Mesendoderm (in vitro differentiated cells): ENCODE measurements around the gene RPS2. TPM values are rescaled to one million over a fixed set of nuclear protein-coding genes. Genes with fewer than 3 reads are reported as not detected.

ENCODE experiments used
- DNase-seq: peaks from one replicate; pipeline ENCODE4 v3.0.0; 2013
- H2AK5ac ChIP-seq: 2 replicates; pipeline ENCODE4 v1.6.1; 2013; ENCODE audit warnings: low read length, inconsistent platforms
- H2BK120ac ChIP-seq: 2 replicates; pipeline ENCODE4 v1.6.1; 2013; ENCODE audit warnings: low read depth, mild to moderate bottlenecking, low read length, moderate library complexity, mixed read lengths
- H2BK15ac ChIP-seq: replicated peaks from 2 replicates; pipeline ENCODE4 v1.6.1; 2013; ENCODE audit warnings: low read depth, mild to moderate bottlenecking, moderate library complexity
- H2BK5ac ChIP-seq: 2 replicates; pipeline ENCODE4 v1.6.1; 2013; ENCODE audit warnings: low read length, inconsistent platforms
- H3K18ac ChIP-seq: 2 replicates; pipeline ENCODE4 v1.6.1; 2013; ENCODE audit warnings: mild to moderate bottlenecking, low read length, mixed read lengths
- H3K23ac ChIP-seq: one replicate; pipeline ENCODE4 v1.6.1; 2013; ENCODE audit warnings: low read length
- H3K27ac ChIP-seq: 2 replicates; pipeline ENCODE4 v1.5.1; 2013; ENCODE audit warnings: low read depth, mild to moderate bottlenecking, inconsistent platforms, low read length, moderate library complexity
- H3K27me3 ChIP-seq: 2 replicates; pipeline ENCODE4 v1.6.1; 2013; ENCODE audit warnings: low read length, control low read depth, mild to moderate bottlenecking, inconsistent platforms; ENCODE audit not compliant: insufficient read depth, poor library complexity
- H3K36me3 ChIP-seq: 2 replicates; pipeline ENCODE4 v1.6.1; 2013; ENCODE audit warnings: low read length, inconsistent platforms; ENCODE audit not compliant: control insufficient read depth, insufficient read depth
- H3K4ac ChIP-seq: one replicate; pipeline ENCODE4 v1.6.1; 2013; ENCODE audit warnings: low read depth, mild to moderate bottlenecking, low read length, moderate library complexity
- H3K4me1 ChIP-seq: 2 replicates; pipeline ENCODE4 v1.6.1; 2013; ENCODE audit warnings: low read depth, low read length, inconsistent platforms; ENCODE audit not compliant: control insufficient read depth
- H3K4me2 ChIP-seq: 2 replicates; pipeline ENCODE4 v1.6.1; 2013; ENCODE audit warnings: low read length
- H3K4me3 ChIP-seq: 2 replicates; pipeline ENCODE4 v1.5.1; 2013; ENCODE audit warnings: mild to moderate bottlenecking, low read length
- H3K56ac ChIP-seq: one replicate; pipeline ENCODE4 v1.6.1; 2013; ENCODE audit warnings: low read length
- H3K79me1 ChIP-seq: 2 replicates; pipeline ENCODE4 v1.6.1; 2013; ENCODE audit warnings: low read length, inconsistent platforms
- H3K79me2 ChIP-seq: 2 replicates; pipeline ENCODE4 v1.6.1; 2013; ENCODE audit warnings: mild to moderate bottlenecking, low read length; ENCODE audit not compliant: control insufficient read depth, insufficient read depth
- H3K9ac ChIP-seq: 2 replicates; pipeline ENCODE4 v1.6.1; 2013; ENCODE audit warnings: low read length, inconsistent platforms
- H4K5ac ChIP-seq: one replicate; pipeline ENCODE4 v1.6.1; 2013; ENCODE audit warnings: low read length
- H4K8ac ChIP-seq: one replicate; pipeline ENCODE4 v1.6.1; 2013; ENCODE audit warnings: low read depth, mild to moderate bottlenecking, control low read depth, low read length, moderate library complexity
- WGBS: extraction: QIAGEN DNeasy Blood & Tissue Kit; methylation state at CpG from one replicate; pipeline ENCODE4 v1.1.7; 2013; ENCODE audit warnings: low lambda C conversion rate, missing lambda C conversion rate; ENCODE audit not compliant: insufficient coverage; ENCODE audit errors: extremely low coverage; 5-methylcytosine and 5-hydroxymethylcytosine counted together
- small RNA-seq: library from polyadenylated mRNA; stranded (forward); fragments of <200 nt; extraction: miRNeasy Mini kit (QIAGEN cat#:217004); gene quantifications from one replicate; pipeline ENCODE3, GENCODE V24; 2013; ENCODE audit not compliant: insufficient read depth

Gene RPS2

DNA sequence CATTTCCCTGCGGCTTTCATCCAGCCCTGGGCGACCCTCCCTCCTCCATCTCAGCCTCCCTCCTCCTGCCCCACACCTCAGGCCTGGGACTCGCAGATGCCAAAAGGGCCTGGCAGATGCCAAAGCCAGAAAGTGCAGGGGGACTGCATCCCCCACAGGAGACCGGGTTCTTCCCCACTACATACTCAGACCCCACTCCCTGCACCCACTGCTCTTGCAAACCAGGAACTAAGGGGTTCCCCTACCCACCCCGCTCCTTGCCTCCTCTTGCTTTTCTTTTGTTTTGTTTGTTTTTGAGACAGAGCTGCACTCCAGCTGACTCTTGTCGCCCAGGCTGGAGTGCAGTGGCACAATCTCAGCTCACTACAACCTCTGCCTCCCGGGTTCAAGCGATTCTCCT lies 49.6 kb downstream of the RPS2 start:
- Histone ChIP-seq H3K79me1 (no peaks in the 10 kb centered on the region), H3K4me3 (no peak overlapping the region), H4K5ac (no peak overlapping the region), H3K4me1 (no peaks in the 10 kb centered on the region), H3K27ac (no peak overlapping the region), H3K56ac (no peak overlapping the region), H3K79me2 (no peaks in the 10 kb centered on the region), H2AK5ac (no peak overlapping the region), H2BK120ac (no peak overlapping the region), H2BK15ac (no peak overlapping the region), H3K18ac (no peak overlapping the region), H4K8ac (no peak overlapping the region), H3K4ac (no peak overlapping the region), H3K9ac (no peak overlapping the region), H3K36me3 (no peaks in the 10 kb centered on the region), H2BK5ac (no peak overlapping the region), H3K4me2 (no peak overlapping the region), H3K23ac (no peak overlapping the region), H3K27me3 (peaks cover 28% of the 10 kb centered on the region)
- no CpG with 5 or more reads among the region's 8 CpGs for WGBS
- DNase-seq = no peak

DNA sequence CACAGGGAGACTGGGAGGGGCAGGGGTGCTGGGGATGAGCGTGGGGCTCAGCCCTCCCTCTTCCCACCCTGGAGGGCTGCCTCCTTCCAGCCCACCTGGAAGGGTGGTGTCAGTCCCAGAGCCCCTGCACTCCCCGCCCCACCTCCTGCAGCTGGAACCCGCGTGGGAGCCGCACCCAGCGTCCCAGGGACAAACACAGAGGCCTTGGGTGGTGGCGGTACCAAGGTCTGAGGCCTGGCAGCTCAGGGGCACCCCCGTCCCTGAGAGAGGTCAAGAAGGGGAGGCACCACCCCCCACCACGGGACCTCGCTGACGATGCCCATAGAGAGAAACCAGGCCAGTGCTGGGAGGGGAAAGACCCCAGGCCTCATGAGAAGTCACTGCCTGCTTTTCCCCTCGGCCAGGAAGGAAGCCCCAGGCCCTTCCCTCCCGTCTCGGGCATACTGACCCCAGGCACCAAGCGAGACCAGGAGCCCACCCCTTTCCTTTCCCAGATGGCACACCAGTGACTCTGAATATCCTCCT lies 50.5 kb downstream of the RPS2 start:
- no peak overlapping the region for H4K5ac ChIP-seq
- no peaks in the 10 kb centered on the region for H3K79me1 ChIP-seq
- no peak for DNase-seq
- no peak overlapping the region for H3K4me2 ChIP-seq
- no peak overlapping the region for H3K4ac ChIP-seq
- no peak overlapping the region for H2BK15ac ChIP-seq
- H3K36me3 ChIP-seq = no peaks in the 10 kb centered on the region
- no peak overlapping the region for H4K8ac ChIP-seq
- H2AK5ac ChIP-seq = no peak overlapping the region
- H2BK5ac ChIP-seq = no peak overlapping the region
- H3K56ac ChIP-seq = no peak overlapping the region
- no peak overlapping the region for H3K27ac ChIP-seq
- no peak overlapping the region for H3K9ac ChIP-seq
- no CpG with 5 or more reads among the region's 15 CpGs for WGBS
- no peaks in the 10 kb centered on the region for H3K4me1 ChIP-seq
- H3K18ac ChIP-seq = no peak overlapping the region
- peaks cover 21% of the 10 kb centered on the region for H3K27me3 ChIP-seq
- no peak overlapping the region for H3K4me3 ChIP-seq
- no peak overlapping the region for H3K23ac ChIP-seq
- no peaks in the 10 kb centered on the region for H3K79me2 ChIP-seq
- no peak overlapping the region for H2BK120ac ChIP-seq

DNA sequence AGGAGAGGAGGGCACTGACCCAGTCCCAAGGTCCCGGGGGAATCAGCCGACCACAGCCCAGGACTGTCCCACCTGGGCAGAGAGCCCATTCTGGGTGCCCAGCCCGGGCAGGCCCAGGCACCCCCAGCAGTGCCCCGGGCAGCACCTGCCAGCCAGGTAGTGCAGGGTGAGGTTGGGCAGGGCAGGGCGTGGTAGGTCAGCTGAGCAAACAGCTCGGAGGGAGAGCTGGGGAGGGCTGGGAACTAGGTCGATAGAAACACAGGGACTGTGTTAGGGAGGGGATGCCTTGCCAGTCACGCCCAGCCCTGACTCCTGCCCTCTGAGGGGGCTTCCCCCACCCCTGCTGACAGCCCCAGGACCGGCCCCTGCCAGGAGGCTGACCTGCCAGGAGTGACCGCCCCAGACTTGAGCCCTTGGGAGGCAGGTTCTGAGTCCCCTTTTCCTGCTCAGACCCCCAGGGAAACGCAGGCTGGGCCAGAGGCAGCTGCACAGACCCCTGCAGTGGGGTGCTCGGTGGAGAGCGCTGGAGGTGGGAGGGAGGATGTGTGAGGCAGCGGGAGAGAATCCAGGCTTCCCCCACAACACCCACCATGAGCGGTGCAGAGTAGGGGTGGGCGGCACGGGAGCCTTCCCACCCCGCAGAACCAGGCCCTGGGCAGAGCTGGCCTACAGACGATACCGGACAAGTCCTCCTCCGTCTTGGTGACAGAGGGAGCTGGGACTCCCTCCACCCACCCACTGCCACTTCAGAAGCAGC lies 51.1 kb downstream of the RPS2 start:
- Histone ChIP-seq H3K79me1 (no peaks in the 10 kb centered on the region), H4K8ac (no peak overlapping the region), H3K23ac (no peak overlapping the region), H4K5ac (no peak overlapping the region), H3K4ac (no peak overlapping the region), H2BK120ac (no peak overlapping the region), H3K9ac (no peak overlapping the region), H3K56ac (no peak overlapping the region), H3K27ac (no peak overlapping the region), H3K27me3 (peaks cover 14% of the 10 kb centered on the region), H2BK5ac (no peak overlapping the region), H3K18ac (no peak overlapping the region), H3K4me3 (no peak overlapping the region), H3K4me2 (no peak overlapping the region), H3K79me2 (no peaks in the 10 kb centered on the region), H2BK15ac (no peak overlapping the region), H2AK5ac (no peak overlapping the region), H3K4me1 (no peaks in the 10 kb centered on the region), H3K36me3 (no peaks in the 10 kb centered on the region)
- no peak for DNase-seq
- no CpG with 5 or more reads among the region's 21 CpGs for WGBS

DNA sequence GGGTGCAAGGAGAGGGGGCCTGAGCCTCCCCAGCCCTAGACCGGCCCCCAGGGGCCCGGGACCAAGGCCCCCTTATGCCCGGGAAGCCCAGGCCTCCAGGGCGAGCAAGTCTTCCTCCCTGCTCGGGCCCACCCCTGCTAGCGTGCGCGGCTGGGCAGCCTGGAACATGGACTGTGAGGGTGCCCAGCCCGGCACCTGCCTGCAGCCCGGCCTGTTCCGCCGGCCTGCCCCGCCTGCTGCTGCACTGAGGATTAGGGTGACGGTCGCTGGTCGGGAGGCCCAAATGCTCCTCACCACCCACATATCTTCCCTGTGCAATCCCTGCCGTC lies 52.4 kb downstream of the RPS2 start:
- no peak overlapping the region for H2BK120ac ChIP-seq
- no CpG with 5 or more reads among the region's 17 CpGs for WGBS
- H3K9ac ChIP-seq = no peak overlapping the region
- no peak overlapping the region for H3K56ac ChIP-seq
- DNase-seq = no peak
- H2BK15ac ChIP-seq = no peak overlapping the region
- no peaks in the 10 kb centered on the region for H3K36me3 ChIP-seq
- no peak overlapping the region for H2BK5ac ChIP-seq
- no peak overlapping the region for H4K5ac ChIP-seq
- no peak overlapping the region for H3K18ac ChIP-seq
- no peak overlapping the region for H4K8ac ChIP-seq
- H3K4me1 ChIP-seq = no peaks in the 10 kb centered on the region
- H3K4me3 ChIP-seq = no peak overlapping the region
- H3K79me2 ChIP-seq = no peaks in the 10 kb centered on the region
- H3K27ac ChIP-seq = no peak overlapping the region
- H3K27me3 ChIP-seq = peaks cover 4% of the 10 kb centered on the region
- no peak overlapping the region for H3K4ac ChIP-seq
- H3K79me1 ChIP-seq = no peaks in the 10 kb centered on the region
- no peak overlapping the region for H3K23ac ChIP-seq
- H2AK5ac ChIP-seq = no peak overlapping the region
- H3K4me2 ChIP-seq = no peak overlapping the region

Small RNAs within 50 kb of the gene (small RNA-seq; reads per million reads assigned to genes)
- gene AC005363.2 (0.90 reads per million), gene RN7SL219P (not detected), gene SNORA10 (not detected), gene SNORA64 (not detected)
